Left kidney (tissue), 2 donors: ENCODE data around the gene AGBL1. TPM values are rescaled to one million over a fixed set of nuclear protein-coding genes. Genes with fewer than 3 reads are reported as not detected.
A peak's percentile ranks its signal among the peaks of the same experiment; 100 is the strongest.
"Not testable (repeated sequence)": the region's sequence is repeated elsewhere in the genome, so short reads cannot be mapped to it uniquely, and the experiment has no call there.

Experiments
- DNase-seq: peaks from one replicate; pipeline ENCODE4 v3.0.0-alpha.2; 2013
- polyA plus RNA-seq: library from polyadenylated mRNA; unstranded; fragments of 120-200 nt; gene quantifications from one replicate; pipeline ENCODE4 v1.2.1, GENCODE V29; 2013; ENCODE audit not compliant: insufficient read length

AGBL1 gene
- polyA plus RNA-seq, 1 donor = 0.18 TPM

DNA sequence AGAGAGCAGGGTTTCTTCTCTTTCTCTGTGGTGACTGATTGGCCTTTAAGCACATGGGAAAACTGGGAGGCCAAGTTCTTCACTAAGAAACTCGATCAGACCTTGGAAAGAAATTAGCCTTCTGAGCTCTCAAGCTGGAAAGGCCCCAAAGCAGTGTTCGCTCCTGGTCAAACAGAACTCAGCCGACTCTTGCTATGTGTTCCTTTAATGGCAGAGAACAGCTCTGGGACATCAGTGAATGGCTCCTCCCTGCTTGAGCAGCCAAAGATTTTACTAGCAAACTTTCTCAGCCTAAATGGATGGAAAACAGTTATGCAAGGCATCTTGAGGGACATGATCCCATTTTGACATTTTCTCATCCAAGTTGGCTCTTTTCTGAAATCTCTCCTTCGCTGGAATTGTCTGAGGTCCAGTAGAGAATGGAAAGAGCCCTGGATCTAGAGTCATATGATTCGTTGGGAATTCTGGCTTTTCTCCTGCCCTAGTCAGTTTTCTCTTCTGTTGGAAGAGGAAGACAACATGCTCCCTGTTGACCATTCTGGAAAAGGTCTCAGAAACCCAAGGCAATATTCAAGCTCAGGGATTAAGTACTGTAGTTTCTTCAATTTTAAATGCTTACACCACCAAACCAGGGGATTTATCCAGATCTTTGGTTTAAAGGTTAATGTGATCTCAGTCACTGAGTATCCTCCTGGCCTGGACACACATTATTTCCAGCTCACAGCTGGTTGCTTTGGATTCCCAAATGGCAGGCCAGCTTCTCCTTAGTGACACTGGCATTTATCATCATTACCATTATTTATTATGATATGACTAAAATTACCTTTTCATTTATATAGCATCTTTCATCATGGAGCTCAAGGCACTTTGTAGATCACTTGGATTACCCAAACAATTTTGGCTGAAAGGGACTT, 319.6 kb downstream of the AGBL1 start:
- no peak for DNase-seq

- no peak for DNase-seq
Observed at GRCh38 chr15:86403221-86403620, 323.6 kb downstream of the AGBL1 start.

- no peak for DNase-seq
Observed at GRCh38 chr15:86403914-86404583, 324.4 kb downstream of the AGBL1 start.

DNA sequence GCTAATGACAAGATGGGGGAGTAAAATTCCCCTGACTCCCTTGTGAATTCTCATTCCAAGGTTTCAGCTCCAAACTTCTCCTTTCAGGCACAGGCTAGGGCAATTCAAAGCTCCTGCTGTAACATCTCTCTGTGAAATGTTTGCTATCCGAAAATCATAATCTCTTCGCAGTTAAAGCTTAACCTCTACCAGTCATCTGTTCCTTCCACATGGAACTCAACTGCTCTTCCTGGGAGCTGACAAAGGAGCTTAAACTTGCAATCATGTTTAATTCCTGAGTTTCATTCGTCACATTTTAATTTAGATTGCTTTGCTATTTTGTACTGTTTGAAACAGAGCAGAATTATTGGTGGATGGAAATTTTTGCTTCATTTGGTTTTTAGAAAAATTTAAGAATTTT, 328.6 kb downstream of the AGBL1 start:
- DNase-seq = no peak

- DNase-seq = no peak
Observed at GRCh38 chr15:86411916-86412315, 332.2 kb downstream of the AGBL1 start.

DNA sequence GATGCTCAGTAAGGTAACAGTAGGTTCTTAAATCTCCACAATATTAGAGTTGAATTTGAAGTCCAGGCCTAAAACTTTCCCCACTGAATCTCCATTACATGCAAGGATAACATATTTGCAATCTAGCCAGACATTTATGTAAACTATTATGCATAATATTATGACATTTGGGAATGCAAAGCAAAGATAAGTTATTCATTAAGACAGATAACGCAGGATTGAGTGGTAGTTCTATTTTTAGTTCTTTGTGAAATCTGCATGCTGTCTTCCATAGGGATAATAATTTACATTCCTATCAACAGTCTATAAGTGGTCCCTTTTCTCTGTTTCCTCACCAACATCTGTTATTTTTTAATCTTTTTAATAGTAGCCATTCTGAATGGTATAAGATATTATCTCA, 333.5 kb downstream of the AGBL1 start:
- DNase-seq = no peak

DNA sequence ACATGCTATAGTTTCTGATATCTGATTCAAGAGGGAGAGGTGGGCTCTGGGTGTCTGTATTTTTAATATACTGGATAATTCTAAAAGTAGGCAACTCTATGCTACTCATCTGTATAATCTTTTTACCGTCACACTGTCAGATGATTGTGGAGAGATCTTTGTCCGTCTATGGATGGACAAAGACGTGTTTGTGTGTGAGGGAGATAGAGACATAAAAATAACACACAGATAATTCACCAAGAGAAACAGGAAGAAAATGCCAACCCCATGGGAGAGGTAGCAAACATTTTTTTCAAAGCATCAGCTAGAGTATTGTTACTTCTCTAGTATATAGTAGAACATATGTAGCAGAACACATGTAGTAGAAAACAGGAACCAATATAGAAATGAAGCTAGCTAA, 346.1 kb downstream of the AGBL1 start:
- DNase-seq = no peak

DNA sequence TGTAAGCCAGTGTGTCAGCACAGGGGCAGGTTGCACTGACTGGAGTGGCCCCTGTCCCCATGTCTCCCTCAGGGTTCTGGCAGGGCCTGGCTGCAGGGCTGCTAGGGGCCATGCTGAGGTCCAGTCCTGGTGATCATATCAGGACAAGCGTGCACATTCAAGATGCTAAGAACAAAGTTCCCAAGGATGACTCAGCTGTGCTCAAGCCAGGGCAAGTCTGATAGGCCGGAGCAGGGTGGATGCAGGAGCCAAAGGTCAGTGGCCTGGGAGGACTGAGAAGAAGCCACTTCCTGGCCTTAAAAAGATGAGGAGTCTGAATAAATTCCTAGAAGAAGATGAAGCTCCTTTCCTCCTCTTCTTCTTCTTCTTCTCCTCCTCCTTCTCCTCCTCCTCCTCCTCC, 353.2 kb downstream of the AGBL1 start:
- DNase-seq = no peak

GRCh38 chr15:86433983-86434382, 354.3 kb downstream of the AGBL1 start:
- DNase-seq = no peak

- DNase-seq = no peak
Observed at GRCh38 chr15:86439614-86440013, 359.9 kb downstream of the AGBL1 start.

GRCh38 chr15:86444527-86444926, 364.9 kb downstream of the AGBL1 start:
- DNase-seq = peak; percentile 4

DNA sequence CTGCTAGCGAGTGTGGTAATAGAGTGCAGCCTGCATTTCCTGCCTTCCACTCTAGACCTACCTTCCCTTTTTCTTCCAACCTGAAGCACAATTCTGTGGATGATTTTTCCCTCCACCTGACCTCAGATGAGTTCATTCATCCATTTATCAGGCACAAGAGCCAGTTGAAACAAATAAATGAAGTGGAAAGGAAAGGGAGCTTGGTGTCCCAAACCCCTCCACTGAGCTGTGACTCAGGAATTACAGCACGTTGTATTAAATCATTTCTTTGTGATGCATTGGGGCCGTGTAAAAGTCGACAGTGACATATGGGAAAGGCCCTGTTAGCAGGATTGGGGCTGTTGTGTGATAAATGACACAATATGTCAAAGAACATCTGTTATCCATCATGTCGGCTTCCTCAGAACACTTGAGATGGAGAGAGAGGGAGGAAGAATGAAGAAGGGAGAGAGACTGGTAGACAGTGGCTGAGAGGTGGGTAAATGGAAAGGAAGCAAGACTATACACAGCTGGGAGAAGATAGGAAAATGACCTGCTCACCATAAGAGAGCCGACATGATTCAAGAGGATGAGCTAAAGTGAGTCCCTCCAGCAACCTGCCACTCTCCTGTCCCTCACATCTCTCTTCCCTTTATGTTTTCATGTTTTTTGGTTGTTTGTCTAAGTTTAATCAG, 366.0 kb downstream of the AGBL1 start:
- no peak for DNase-seq

DNA sequence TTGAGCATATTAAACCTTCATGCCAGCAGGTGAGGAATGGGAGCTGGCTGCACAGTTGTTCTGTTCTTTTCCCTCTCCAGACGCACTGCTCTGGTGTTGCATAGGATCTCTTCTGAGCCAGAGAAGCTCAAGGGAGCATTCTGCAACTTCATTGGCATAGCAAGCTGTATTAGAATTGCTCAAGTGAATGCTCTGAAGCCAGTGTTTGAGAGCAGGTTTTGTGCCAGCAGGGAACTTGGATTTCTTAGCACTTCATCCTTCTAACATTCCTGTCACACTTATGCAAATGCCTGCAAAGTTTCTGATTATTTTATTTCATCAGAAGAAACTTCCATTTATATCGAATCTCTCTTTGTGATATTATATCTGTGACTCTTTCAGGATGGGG, 366.6 kb downstream of the AGBL1 start:
- DNase-seq = no peak

DNA sequence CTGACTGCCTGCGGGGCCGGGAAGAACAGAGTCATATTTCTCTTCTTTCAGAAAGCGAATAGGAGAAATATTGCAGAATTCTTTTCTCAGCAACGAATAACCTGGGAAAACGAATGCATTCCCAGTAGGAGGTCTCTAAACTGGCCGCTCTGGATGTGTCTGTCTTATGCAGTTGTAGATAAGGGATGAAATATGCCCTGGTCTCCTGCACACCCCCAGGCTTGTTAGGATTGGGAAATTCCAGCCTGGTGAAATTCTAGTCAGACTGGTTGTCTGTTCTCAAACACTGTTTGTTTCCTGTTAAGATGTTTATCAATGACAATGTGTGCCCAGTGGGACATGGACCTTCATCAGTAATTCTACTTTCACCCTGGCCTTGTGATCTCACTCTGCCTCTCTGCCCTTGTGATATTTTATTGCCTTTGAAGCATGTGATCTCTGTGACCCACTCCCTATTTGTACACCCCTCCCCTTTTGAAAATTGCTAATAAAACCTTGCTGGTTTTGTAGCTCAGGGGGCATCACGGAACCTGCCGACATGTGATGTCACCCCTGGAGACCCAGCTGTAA, 385.9 kb downstream of the AGBL1 start:
- DNase-seq = not testable (repeated sequence)

- no peak for DNase-seq
Observed at GRCh38 chr15:86481720-86482119, 402.0 kb downstream of the AGBL1 start.

GRCh38 chr15:86483936-86484335, 404.3 kb downstream of the AGBL1 start:
- DNase-seq = no peak

DNA sequence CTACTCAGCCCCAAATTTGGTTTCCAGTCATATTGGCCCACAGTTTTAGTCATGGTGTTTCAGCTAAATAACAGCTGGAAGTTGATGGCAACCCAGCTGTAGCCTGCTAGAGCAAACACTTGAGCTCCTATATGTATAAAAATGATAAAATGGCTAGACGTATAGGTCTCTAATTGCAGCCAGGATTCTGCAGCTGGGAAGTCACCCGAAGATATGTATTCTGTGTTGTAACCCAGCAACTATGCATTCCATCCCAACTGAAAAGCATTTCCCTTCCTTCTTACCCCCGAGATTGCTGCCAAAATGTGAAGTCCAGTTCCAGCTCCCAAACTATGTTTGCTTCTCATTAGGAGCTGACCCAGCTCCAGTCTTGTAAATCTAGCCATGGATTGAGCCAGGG, 408.4 kb downstream of the AGBL1 start:
- no peak for DNase-seq

GRCh38 chr15:86489981-86490380, 410.3 kb downstream of the AGBL1 start:
- no peak for DNase-seq

GRCh38 chr15:86491118-86491517, 411.4 kb downstream of the AGBL1 start:
- DNase-seq = no peak

DNA sequence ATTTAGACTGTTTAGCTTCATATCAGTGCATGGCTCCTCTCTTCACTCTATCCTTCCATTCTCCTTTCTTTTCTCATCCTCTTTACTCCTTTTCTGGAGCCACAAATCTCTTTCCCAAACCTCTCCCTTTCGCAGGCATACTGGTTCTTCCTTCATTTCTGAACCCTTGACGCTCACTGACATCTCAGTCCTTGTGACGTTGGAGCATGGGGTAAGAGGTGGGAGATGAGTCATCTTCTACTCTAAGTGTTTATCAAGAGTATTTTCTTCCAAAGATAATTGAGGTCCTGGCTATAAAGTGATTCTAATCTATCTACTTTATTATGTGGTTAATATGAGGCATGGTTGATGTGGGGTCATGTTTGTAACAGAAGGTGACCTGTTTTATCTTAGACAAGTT, 414.2 kb downstream of the AGBL1 start:
- DNase-seq = no peak

DNA sequence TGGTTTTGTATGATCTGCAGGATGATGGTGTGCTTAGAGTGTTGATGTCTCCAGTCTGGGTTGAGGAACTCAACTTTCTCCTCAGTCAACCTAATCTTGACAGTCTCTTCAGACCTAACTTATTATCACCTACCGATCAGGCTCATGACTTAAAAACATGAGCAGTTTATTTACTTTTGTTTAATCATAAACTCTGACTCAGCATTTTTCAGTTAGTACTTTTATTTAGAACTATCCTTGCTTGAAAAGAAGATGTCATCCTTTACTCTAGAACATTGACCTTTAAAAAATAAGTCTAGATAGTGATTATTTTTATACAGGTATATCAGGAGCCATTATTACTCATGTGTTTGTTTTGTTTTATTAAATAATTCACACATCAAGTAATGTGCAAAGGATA, 414.8 kb downstream of the AGBL1 start:
- no peak for DNase-seq

GRCh38 chr15:86502301-86502700, 422.6 kb downstream of the AGBL1 start:
- no peak for DNase-seq

DNA sequence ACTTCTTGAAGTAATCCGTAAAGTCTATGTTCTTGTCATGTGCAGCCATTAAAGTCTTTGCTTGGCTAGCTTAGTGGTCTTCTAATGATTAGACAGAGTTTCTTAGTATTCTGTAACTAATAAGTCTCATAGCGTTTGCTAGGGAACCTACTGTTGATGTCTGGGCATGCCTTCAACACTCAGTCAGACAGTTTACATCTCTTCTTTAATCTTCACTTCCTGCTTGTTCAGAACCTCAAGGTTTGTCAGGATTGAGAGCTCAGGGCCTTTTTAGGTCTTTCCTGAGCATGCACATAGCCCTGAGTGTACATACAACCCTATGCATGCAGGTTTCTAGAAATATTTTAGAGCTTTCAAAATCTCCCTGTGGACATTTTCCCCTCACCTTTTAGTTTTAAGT, 426.3 kb downstream of the AGBL1 start:
- DNase-seq = no peak
